Loucy (cell line): ENCODE data around the gene TOMM6.

ENCODE experiments used
- H2AFZ ChIP-seq: fragments of 200-600 bp; sonication (generic); 2 replicates; pipeline ENCODE4 v1.6.0; 2016; ENCODE audit warnings: antibody characterized with exemption, mild to moderate bottlenecking, low read length, moderate library complexity
- H3F3A ChIP-seq: fragments of 200-600 bp; 2 replicates; pipeline ENCODE4 v1.6.0; 2016; ENCODE audit warnings: antibody characterized with exemption, low read depth, mild to moderate bottlenecking
- H3K27me3 ChIP-seq: fragments of 200-600 bp; sonication (generic); 2 replicates; pipeline ENCODE4 v1.6.1; 2014; ENCODE audit warnings: low read length, mild to moderate bottlenecking; ENCODE audit not compliant: insufficient read depth, poor library complexity, severe bottlenecking
- H3K36me3 ChIP-seq: fragments of 200-600 bp; sonication (generic); 2 replicates; pipeline ENCODE4 v1.6.1; 2016; ENCODE audit warnings: low read length; ENCODE audit not compliant: insufficient read depth
- H3K4me1 ChIP-seq: fragments of 200-600 bp; sonication (generic); 2 replicates; pipeline ENCODE4 v1.5.1; 2014; ENCODE audit warnings: low read length, mild to moderate bottlenecking; ENCODE audit not compliant: insufficient read depth, poor library complexity, severe bottlenecking
- H3K4me2 ChIP-seq: fragments of 200-600 bp; sonication (generic); 2 replicates; pipeline ENCODE4 v1.6.0; 2014; ENCODE audit warnings: antibody characterized with exemption, low read length, low read depth, mild to moderate bottlenecking; ENCODE audit not compliant: poor library complexity, severe bottlenecking
- H3K4me3 ChIP-seq: fragments of 200-600 bp; sonication (generic); 2 replicates; pipeline ENCODE4 v1.5.1; 2014; ENCODE audit warnings: low read length, mild to moderate bottlenecking, mixed read lengths; ENCODE audit not compliant: poor library complexity, severe bottlenecking
- H3K79me2 ChIP-seq: fragments of 200-600 bp; sonication (generic); 2 replicates; pipeline ENCODE4 v1.6.1; 2014; ENCODE audit warnings: low read length; ENCODE audit not compliant: insufficient read depth
- H3K9ac ChIP-seq: fragments of 200-600 bp; sonication (generic); 2 replicates; pipeline ENCODE4 v1.6.0; 2014; ENCODE audit warnings: mild to moderate bottlenecking, low read depth, low read length, moderate library complexity; ENCODE audit not compliant: poor library complexity, severe bottlenecking
- H3K9me2 ChIP-seq: fragments of 200-600 bp; sonication (generic); replicated peaks from 2 replicates; pipeline ENCODE4 v1.6.1; 2016; ENCODE audit warnings: low read depth, low read length, mixed read lengths
- H3K9me3 ChIP-seq: fragments of 200-600 bp; sonication (generic); 2 replicates; pipeline ENCODE4 v1.6.1; 2014; ENCODE audit warnings: mild to moderate bottlenecking, antibody characterized with exemption, low read length, low read depth; ENCODE audit not compliant: insufficient read depth
- H4K20me1 ChIP-seq: fragments of 200-600 bp; sonication (generic); 2 replicates; pipeline ENCODE4 v1.6.0; 2014; ENCODE audit warnings: antibody characterized with exemption, low read length, mild to moderate bottlenecking; ENCODE audit not compliant: insufficient read depth, poor library complexity, severe bottlenecking
- EZH2phosphoT487 ChIP-seq: fragments of 200-600 bp; IDR thresholded peaks from 2 replicates; pipeline ENCODE4 v1.6.1; 2018; ENCODE audit warnings: antibody characterized with exemption, mild to moderate bottlenecking, moderate library complexity, borderline replicate concordance
- TF ChIP-seq, protein P1 (sequence below): fragments of 200-600 bp; sonication (generic); conservative IDR thresholded peaks from 2 replicates; pipeline ENCODE4 v1.5.1; 2014; ENCODE audit warnings: mild to moderate bottlenecking, antibody characterized with exemption, low read length

The TOMM6 gene

DNA sequence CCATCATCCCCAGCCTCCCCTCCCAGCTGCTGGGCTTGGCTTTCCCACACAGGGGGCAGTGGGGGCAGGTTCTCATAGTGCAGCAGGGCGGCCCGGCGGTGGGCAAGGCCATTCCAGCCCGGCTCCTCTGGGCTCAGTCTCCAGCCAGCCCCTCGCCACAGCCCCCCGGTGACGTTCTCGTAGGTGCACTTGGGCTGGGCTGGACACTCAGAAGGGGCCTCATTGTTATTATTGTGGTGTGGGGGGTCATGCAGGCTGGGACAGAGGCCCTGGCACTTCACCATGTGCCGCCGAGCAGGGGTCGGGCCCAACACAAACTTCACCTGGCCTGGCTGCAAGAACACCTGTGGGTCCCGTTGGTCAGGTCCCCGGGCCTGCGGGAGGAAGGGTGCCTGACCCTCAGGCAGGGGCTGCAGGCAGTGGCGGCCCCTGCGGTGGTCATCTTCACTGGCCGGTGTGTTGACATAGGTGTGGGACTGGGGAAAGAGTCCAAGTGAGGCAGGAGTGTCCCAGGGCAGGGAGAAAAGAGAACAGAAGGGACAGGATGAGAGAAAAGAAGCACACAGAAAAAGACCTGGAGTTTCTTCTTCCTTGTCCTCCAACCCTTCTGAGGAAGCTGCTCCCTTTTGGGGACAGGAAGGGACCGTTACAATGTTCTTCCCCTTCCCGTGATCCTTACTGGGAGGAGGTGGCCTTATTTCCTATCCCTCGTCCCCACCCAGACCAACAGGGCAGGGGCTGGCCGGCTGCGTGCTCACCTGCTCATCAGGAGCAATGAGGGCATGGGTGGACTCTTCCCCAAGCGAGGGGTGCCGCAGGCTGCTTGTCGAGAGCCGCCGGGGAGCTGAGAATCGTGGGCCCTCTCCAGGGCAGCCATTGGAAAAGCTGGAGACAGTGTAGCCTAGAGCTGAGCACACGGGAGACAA is 16.2 kb upstream of the TOMM6 start:
- H3K9me2 ChIP-seq: no peaks in the 10 kb centered on the region
- TF ChIP-seq, protein P1, sequence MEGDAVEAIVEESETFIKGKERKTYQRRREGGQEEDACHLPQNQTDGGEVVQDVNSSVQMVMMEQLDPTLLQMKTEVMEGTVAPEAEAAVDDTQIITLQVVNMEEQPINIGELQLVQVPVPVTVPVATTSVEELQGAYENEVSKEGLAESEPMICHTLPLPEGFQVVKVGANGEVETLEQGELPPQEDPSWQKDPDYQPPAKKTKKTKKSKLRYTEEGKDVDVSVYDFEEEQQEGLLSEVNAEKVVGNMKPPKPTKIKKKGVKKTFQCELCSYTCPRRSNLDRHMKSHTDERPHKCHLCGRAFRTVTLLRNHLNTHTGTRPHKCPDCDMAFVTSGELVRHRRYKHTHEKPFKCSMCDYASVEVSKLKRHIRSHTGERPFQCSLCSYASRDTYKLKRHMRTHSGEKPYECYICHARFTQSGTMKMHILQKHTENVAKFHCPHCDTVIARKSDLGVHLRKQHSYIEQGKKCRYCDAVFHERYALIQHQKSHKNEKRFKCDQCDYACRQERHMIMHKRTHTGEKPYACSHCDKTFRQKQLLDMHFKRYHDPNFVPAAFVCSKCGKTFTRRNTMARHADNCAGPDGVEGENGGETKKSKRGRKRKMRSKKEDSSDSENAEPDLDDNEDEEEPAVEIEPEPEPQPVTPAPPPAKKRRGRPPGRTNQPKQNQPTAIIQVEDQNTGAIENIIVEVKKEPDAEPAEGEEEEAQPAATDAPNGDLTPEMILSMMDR: no peak
- TF ChIP-seq EZH2phosphoT487: no peak
- peaks cover 33% of the 10 kb centered on the region for H3K4me1 ChIP-seq
- H2AFZ ChIP-seq: no peak overlapping the region
- H4K20me1 ChIP-seq: no peaks in the 10 kb centered on the region
- no peaks in the 10 kb centered on the region for H3K27me3 ChIP-seq
- H3K4me2 ChIP-seq: no peak overlapping the region
- no peaks in the 10 kb centered on the region for H3K79me2 ChIP-seq
- no peak overlapping the region for H3K4me3 ChIP-seq
- H3K9ac ChIP-seq: no peak overlapping the region
- H3K36me3 ChIP-seq: peaks cover 13% of the 10 kb centered on the region; the same call in 1 of the 2 replicates
- no peaks in the 10 kb centered on the region for H3F3A ChIP-seq
- no peaks in the 10 kb centered on the region for H3K9me3 ChIP-seq

DNA sequence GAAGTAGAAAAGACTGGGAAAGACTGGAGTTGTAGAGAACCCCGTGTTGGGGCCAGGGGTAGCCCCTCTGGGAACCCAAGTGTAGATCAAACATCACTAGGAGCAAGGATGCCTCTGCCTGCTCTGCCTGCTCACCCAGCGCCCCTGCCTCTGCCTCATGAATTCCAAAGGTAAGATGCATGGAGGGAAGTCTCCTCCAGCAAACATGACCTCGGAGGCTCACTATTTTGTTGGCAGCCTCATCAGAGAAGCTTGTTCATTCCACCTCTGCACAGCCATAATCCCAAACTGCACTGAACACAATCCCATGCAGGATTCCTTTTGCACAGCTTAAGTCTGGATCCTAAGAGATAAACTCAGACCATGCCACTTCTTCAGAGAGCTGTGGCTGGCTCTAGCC is 12.7 kb upstream of the TOMM6 start:
- peaks cover 5% of the 10 kb centered on the region for H4K20me1 ChIP-seq
- peaks cover 13% of the 10 kb centered on the region; the same call in 1 of the 2 replicates for H3K36me3 ChIP-seq

DNA sequence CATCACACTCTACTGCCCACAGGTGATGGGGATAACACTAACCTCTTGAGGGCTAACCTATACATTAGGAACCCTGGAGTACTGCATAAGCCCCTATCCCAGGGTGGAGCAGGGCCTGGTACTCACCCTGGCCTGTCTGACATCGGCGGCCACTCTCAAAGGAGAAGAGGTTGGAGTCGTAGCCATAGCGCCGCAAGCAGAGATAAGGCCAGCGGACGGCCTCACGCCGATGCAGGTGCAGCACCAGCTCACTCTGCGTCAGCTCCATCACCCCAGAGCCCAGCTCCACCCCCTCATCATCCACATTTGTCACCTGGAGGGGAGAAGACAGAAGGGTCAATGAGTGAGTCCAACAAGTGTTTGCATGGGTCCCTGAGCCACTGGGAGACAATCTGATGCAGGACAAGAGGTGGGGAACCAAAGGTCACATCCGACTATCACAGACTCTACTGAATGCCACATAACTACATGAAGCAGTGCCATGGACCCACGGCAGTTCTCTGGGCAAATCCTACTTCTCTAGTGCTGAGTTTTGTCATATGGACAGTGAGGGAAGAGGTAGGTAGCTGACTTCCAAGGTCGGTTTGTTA is 12.1 kb upstream of the TOMM6 start:
- no peak for TF ChIP-seq EZH2phosphoT487
- TF ChIP-seq, protein P1: no peak
- no peaks in the 10 kb centered on the region for H3K27me3 ChIP-seq
- peaks cover 8% of the 10 kb centered on the region for H3K4me1 ChIP-seq
- no peaks in the 10 kb centered on the region for H3F3A ChIP-seq
- no peaks in the 10 kb centered on the region for H3K9me3 ChIP-seq
- peaks cover 5% of the 10 kb centered on the region for H4K20me1 ChIP-seq
- H3K9me2 ChIP-seq: no peaks in the 10 kb centered on the region
- peaks cover 10% of the 10 kb centered on the region; the same call in 1 of the 2 replicates for H3K36me3 ChIP-seq
- H3K4me3 ChIP-seq: no peak overlapping the region
- no peak overlapping the region for H3K9ac ChIP-seq
- H3K79me2 ChIP-seq: peaks cover 9% of the 10 kb centered on the region
- H3K4me2 ChIP-seq: no peak overlapping the region
- no peak overlapping the region for H2AFZ ChIP-seq

More for the DNA sequence above, 12.7 kb upstream of the TOMM6 start:
- Histone ChIP-seq H3F3A (no peaks in the 10 kb centered on the region), H3K9me3 (no peaks in the 10 kb centered on the region), H3K4me1 (peaks cover 8% of the 10 kb centered on the region), H3K79me2 (peaks cover 9% of the 10 kb centered on the region), H3K4me2 (no peak overlapping the region), H3K27me3 (no peaks in the 10 kb centered on the region), H3K4me3 (no peak overlapping the region), H3K9ac (no peak overlapping the region), H3K9me2 (no peaks in the 10 kb centered on the region), H2AFZ (no peak overlapping the region)
- TF ChIP-seq, protein P1: no peak
- TF ChIP-seq EZH2phosphoT487: no peak
